PC-3 (cell line): Measurements from ENCODE around the gene SMYD3.

Experiments
- CTCF ChIP-seq: fragments of 300-600 bp; sonication (generic); conservative IDR thresholded peaks from 2 replicates; pipeline ENCODE4 v1.5.1; 2017; ENCODE audit warnings: antibody characterized with exemption, low read depth, mild to moderate bottlenecking, low read length
- EZH2 ChIP-seq: fragments of 300-600 bp; sonication (generic); IDR thresholded peaks from one replicate; pipeline ENCODE4 v1.6.1; 2017; ENCODE audit warnings: antibody characterized with exemption, mild to moderate bottlenecking, low read length; ENCODE audit not compliant: unreplicated experiment
- EZH2phosphoT487 ChIP-seq: fragments of 300-600 bp; sonication (generic); IDR thresholded peaks from 2 replicates; pipeline ENCODE4 v1.6.1; 2018; ENCODE audit warnings: mild to moderate bottlenecking, antibody characterized with exemption, low read length, borderline replicate concordance

- TF ChIP-seq CTCF, result no peak
- no peak for TF ChIP-seq EZH2phosphoT487
- TF ChIP-seq EZH2, result no peak
These were observed 498.7 kb downstream of the SMYD3 start for GRCh38 chr1:246008363-246008831.
